CD14-positive monocyte (primary cell): ENCODE results near the gene RBSN. TPM values are rescaled to one million over a fixed set of nuclear protein-coding genes. Genes with fewer than 3 reads are reported as not detected.

Experiments
- DNase-seq, 3 donors: peaks; one replicate each; pipeline ENCODE4 v3.0.0-alpha.2; 2011 to 2022
- H2AFZ ChIP-seq: 2 replicates; pipeline ENCODE4 v1.6.0; 2012; ENCODE audit warnings: mild to moderate bottlenecking, low read depth, low read length, inconsistent platforms; ENCODE audit not compliant: insufficient read depth, poor library complexity, severe bottlenecking
- H3K27ac ChIP-seq, 2 donors: 1 replicate in 1 of 2; 2 replicates in 1 of 2; pipeline ENCODE4 v1.5.1; 2012 to 2013; ENCODE audit warnings: low read length in 2 of 2, control low read depth in 1 of 2, inconsistent platforms in 1 of 2, low read depth in 1 of 2, mild to moderate bottlenecking in 1 of 2
- H3K27me3 ChIP-seq, 2 donors: one replicate each; pipeline versions ENCODE4 v1.6.0 to v1.6.1; 2011 to 2013; ENCODE audit warnings: low read length in 2 of 2; ENCODE audit not compliant: control insufficient read depth in 2 of 2, insufficient read depth in 2 of 2
- H3K36me3 ChIP-seq, 2 donors: replicated peaks in 1 of 2; 1 replicate in 1 of 2; 2 replicates in 1 of 2; pipeline versions ENCODE4 v1.5.1 to v1.6.1; 2012 to 2013; ENCODE audit warnings: low read length in 2 of 2, control low read depth in 1 of 2, inconsistent platforms in 1 of 2, mild to moderate bottlenecking in 1 of 2; ENCODE audit not compliant: insufficient read depth in 2 of 2, control insufficient read depth in 1 of 2
- H3K4me1 ChIP-seq, 2 donors: 1 replicate in 1 of 2; 2 replicates in 1 of 2; pipeline versions ENCODE4 v1.5.1 to v1.6.1; 2012 to 2013; ENCODE audit warnings: low read length in 2 of 2, control low read depth in 1 of 2, inconsistent platforms in 1 of 2, mild to moderate bottlenecking in 1 of 2, moderate library complexity in 1 of 2; ENCODE audit not compliant: insufficient read depth in 2 of 2, control insufficient read depth in 1 of 2
- H3K4me2 ChIP-seq: replicated peaks from 2 replicates; pipeline ENCODE3; 2012; ENCODE audit warnings: low read length, moderate library complexity, mild to moderate bottlenecking; ENCODE audit not compliant: poor library complexity, severe bottlenecking; ENCODE audit errors: extremely low read depth
- H3K4me3 ChIP-seq, 3 experiments: fragments of 200-600 bp in 1 of 3; sonication (generic) in 1 of 3; replicated peaks in 1 of 3; 1 replicate in 2 of 3; 2 replicates in 1 of 3; pipeline ENCODE4 v1.5.1; 2011 to 2013; ENCODE audit warnings: low read length in 3 of 3, mild to moderate bottlenecking in 3 of 3, control low read depth in 2 of 3, low read depth in 2 of 3, inconsistent platforms in 1 of 3, moderate library complexity in 1 of 3
- H3K79me2 ChIP-seq: 2 replicates; pipeline ENCODE4 v1.6.0; 2012; ENCODE audit warnings: mild to moderate bottlenecking, control low read depth, inconsistent platforms, low read length, moderate library complexity; ENCODE audit not compliant: insufficient read depth
- H3K9ac ChIP-seq: 2 replicates; pipeline ENCODE4 v1.6.0; 2017; ENCODE audit warnings: low read length, mild to moderate bottlenecking; ENCODE audit not compliant: insufficient read depth, poor library complexity, severe bottlenecking
- H3K9me3 ChIP-seq, 2 donors: replicated peaks in 1 of 2; 1 replicate in 1 of 2; 2 replicates in 1 of 2; pipeline versions ENCODE4 v1.5.1 to v1.6.1; 2012 to 2013; ENCODE audit warnings: low read length in 2 of 2, control low read depth in 1 of 2; ENCODE audit not compliant: control insufficient read depth in 1 of 2, insufficient read depth in 1 of 2
- H4K20me1 ChIP-seq: 2 replicates; pipeline ENCODE4 v1.6.0; 2012; ENCODE audit warnings: mild to moderate bottlenecking, low read length, control low read depth, moderate library complexity; ENCODE audit not compliant: insufficient read depth
- H3K27ac Mint-ChIP-seq, 7 donors: one replicate each; pipeline ENCODE4 v1.8.0; 2020; ENCODE audit warnings: mild to moderate bottlenecking in 7 of 7, mixed read lengths in 7 of 7, moderate library complexity in 6 of 7, inconsistent platforms in 2 of 7
- H3K27me3 Mint-ChIP-seq, 3 donors: one replicate each; pipeline ENCODE4 v1.8.0; 2021 to 2022; ENCODE audit warnings: low read depth in 3 of 3, mild to moderate bottlenecking in 3 of 3, mixed read lengths in 3 of 3, moderate library complexity in 3 of 3, inconsistent platforms in 1 of 3
- H3K36me3 Mint-ChIP-seq, 2 donors: one replicate each; pipeline ENCODE4 v1.8.0; 2020; ENCODE audit warnings: mixed read lengths in 2 of 2, inconsistent platforms in 1 of 2, mild to moderate bottlenecking in 1 of 2
- H3K4me1 Mint-ChIP-seq: one replicate; pipeline ENCODE4 v1.8.0; 2020; ENCODE audit warnings: mild to moderate bottlenecking, mixed read lengths
- H3K4me3 Mint-ChIP-seq, 2 donors: one replicate each; pipeline ENCODE4 v1.8.0; 2020; ENCODE audit warnings: mild to moderate bottlenecking in 2 of 2, mixed read lengths in 2 of 2, moderate library complexity in 1 of 2
- H3K9me3 Mint-ChIP-seq, 7 donors: one replicate each; pipeline ENCODE4 v1.8.0; 2020 to 2022; ENCODE audit warnings: mixed read lengths in 7 of 7, mild to moderate bottlenecking in 6 of 7, moderate library complexity in 6 of 7, inconsistent platforms in 2 of 7
- WGBS: methylation state at CpG from one replicate; pipeline ENCODE4 v1.1.5; 2013; ENCODE audit warnings: missing lambda C conversion rate; ENCODE audit not compliant: insufficient coverage; 5-methylcytosine and 5-hydroxymethylcytosine counted together
- intact Hi-C, 2 donors: fragments of 100-400 bp; cut with micrococcal nuclease; formaldehyde crosslinking; loops; one replicate each; pipeline versions ENCODE4 v1.15.0 to v1.15.1; 2023
- polyA plus RNA-seq, 3 donors: library from polyadenylated mRNA; depleted of rRNA in 1 of 3; unstranded in 2 of 3; stranded (reverse) in 1 of 3; fragments of 300-500 nt in 2 of 3; fragments of >200 nt in 1 of 3; fragmentation: Illumina TruSeq in 2 of 3; gene quantifications; 1 replicate in 2 of 3; 2 replicates in 1 of 3; pipeline ENCODE4 v1.2.3, GENCODE V29; 2012 to 2021
- TF ChIP-seq, protein P1 (sequence below): fragments of 200-600 bp; IDR thresholded peaks from one replicate; pipeline ENCODE4 v1.8.0; 2022; ENCODE audit warnings: antibody characterized with exemption, mild to moderate bottlenecking

Gene RBSN
- polyA plus RNA-seq, 3 donors: 6.7 to 10.1 (median 8.1) TPM

DNA sequence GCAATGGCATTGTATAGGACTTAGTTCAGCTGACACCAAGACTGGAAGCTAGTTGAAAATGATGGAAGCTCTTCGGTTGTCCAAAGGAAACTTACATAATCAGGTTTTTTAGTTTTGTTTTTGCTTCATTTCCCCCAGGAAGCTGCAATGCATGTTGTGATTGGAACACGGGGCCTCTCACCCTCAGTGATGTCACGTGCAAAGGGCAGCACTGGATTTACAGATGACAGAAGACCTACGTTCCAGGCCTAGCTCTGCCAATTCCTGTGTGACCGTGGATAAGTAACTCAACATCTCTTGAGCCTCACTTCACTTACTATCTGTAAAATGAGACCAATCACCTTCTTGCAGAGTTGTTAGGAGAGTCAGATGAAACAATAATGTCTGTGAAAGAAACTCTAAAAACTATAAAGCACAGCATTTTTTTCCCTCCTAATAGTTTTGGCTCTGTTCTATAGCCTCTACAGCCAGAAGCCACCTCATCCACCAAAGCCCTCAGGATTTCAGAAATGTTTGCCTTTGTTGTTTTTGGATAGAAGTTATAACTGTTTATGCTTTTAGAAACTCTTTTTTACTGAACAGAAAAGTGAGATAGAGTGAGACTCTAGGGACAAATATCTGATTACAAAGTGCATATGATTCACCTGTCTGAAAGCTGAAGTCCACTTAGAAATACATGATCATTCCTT is 4.6 kb downstream of the RBSN start:
- no peak overlapping the region for H3K27ac ChIP-seq
- TF ChIP-seq, protein P1, sequence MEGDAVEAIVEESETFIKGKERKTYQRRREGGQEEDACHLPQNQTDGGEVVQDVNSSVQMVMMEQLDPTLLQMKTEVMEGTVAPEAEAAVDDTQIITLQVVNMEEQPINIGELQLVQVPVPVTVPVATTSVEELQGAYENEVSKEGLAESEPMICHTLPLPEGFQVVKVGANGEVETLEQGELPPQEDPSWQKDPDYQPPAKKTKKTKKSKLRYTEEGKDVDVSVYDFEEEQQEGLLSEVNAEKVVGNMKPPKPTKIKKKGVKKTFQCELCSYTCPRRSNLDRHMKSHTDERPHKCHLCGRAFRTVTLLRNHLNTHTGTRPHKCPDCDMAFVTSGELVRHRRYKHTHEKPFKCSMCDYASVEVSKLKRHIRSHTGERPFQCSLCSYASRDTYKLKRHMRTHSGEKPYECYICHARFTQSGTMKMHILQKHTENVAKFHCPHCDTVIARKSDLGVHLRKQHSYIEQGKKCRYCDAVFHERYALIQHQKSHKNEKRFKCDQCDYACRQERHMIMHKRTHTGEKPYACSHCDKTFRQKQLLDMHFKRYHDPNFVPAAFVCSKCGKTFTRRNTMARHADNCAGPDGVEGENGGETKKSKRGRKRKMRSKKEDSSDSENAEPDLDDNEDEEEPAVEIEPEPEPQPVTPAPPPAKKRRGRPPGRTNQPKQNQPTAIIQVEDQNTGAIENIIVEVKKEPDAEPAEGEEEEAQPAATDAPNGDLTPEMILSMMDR: no peak
- no peaks in the 10 kb centered on the region for H3K9me3 Mint-ChIP-seq
- no peak overlapping the region for H3K4me2 ChIP-seq
- no peaks in the 10 kb centered on the region for H3K27me3 ChIP-seq
- peaks cover 14% of the 10 kb centered on the region for H3K4me1 Mint-ChIP-seq
- no peaks in the 10 kb centered on the region for H3K27me3 Mint-ChIP-seq
- no peak for DNase-seq
- no peak overlapping the region for H2AFZ ChIP-seq
- H3K36me3 Mint-ChIP-seq: peaks cover 50 to 57% of the 10 kb centered on the region in 2 donors
- no peaks in the 10 kb centered on the region for H3K9me3 ChIP-seq
- H3K36me3 ChIP-seq: peaks cover 43 to 74% of the 10 kb centered on the region in 2 donors
- H3K4me3 Mint-ChIP-seq: no peak overlapping the region
- H3K4me3 ChIP-seq: no peak overlapping the region
- no peak overlapping the region for H3K27ac Mint-ChIP-seq
- peaks cover 11 to 13% of the 10 kb centered on the region in 2 donors for H3K4me1 ChIP-seq
- no peak overlapping the region for H3K9ac ChIP-seq
- intact Hi-C loops: loop anchor here in 1 of 2 donors (10.0 kb wide), 1 partner anchor 150 kb away; the partner anchor contains the start of gene NR2C2
- WGBS: 43% methylated on average over 3 of the region's 5 CpGs
- no peaks in the 10 kb centered on the region for H4K20me1 ChIP-seq
- H3K79me2 ChIP-seq: peaks cover 30% of the 10 kb centered on the region

DNA sequence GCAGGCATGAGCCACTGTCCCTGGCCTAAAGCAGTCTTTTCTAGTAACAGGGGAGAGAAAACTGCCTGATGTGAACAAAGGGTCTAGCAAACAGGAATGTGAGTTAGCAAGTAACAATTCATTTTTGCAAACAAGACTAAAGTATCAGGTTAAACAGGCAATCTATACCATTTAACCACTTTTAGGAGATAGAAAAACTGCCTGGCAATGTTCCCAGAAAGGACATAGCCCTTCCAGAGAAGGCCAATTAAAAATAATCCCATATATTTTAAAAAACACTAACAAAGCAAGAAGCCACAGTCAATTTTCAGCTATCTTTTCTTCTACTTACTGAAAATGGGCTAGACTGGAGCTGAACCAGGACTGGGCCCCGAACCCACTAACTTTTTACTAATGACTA is 6.3 kb downstream of the RBSN start:
- DNase-seq: no peak
- peaks cover 56 to 70% of the 10 kb centered on the region in 2 donors for H3K36me3 Mint-ChIP-seq

More for the DNA sequence above, 6.3 kb downstream of the RBSN start:
- intact Hi-C loops: loop anchor here in 1 of 2 donors (10.0 kb wide), 1 partner anchor 148 kb away; the partner anchor contains the start of gene NR2C2
- TF ChIP-seq, protein P1: no peak
- Mint-ChIP-seq H3K27ac (no peak overlapping the region), H3K9me3 (no peaks in the 10 kb centered on the region), H3K4me3 (no peak overlapping the region), H3K4me1 (peaks cover 3% of the 10 kb centered on the region), H3K27me3 (no peaks in the 10 kb centered on the region)
- no peaks in the 10 kb centered on the region for H3K9me3 ChIP-seq
- H2AFZ ChIP-seq: no peak overlapping the region
- H3K27me3 ChIP-seq: no peaks in the 10 kb centered on the region
- H3K27ac ChIP-seq: no peak overlapping the region
- 100% methylated on average over 1 of the region's 1 CpG for WGBS
- H3K79me2 ChIP-seq: peaks cover 18% of the 10 kb centered on the region
- H3K9ac ChIP-seq: no peak overlapping the region
- no peak overlapping the region for H3K4me3 ChIP-seq
- peaks cover 56 to 89% of the 10 kb centered on the region in 2 donors for H3K36me3 ChIP-seq
- H3K4me1 ChIP-seq: peaks cover 2 to 3% of the 10 kb centered on the region in 2 donors
- no peak overlapping the region for H3K4me2 ChIP-seq
- no peaks in the 10 kb centered on the region for H4K20me1 ChIP-seq
